Activated CD4-positive, alpha-beta memory T cell treated with anti-CD3 and anti-CD28 coated beads for 36 hours (primary cell): ENCODE data around the gene OR2T10. TPM values are rescaled to one million over a fixed set of nuclear protein-coding genes. Genes with fewer than 3 reads are reported as not detected.
"Not testable (repeated sequence)": the region's sequence is repeated elsewhere in the genome, so short reads cannot be mapped to it uniquely, and the experiment has no call there.

Experiments used
- CTCF ChIA-PET: fragments of 350-600 bp; sonication (Branson Sonifier 250); formaldehyde crosslinking; loops from one replicate; lab custom pipeline; 2021; ENCODE audit warnings: antibody characterized with exemption, inconsistent platforms; lab: Charles Lee
- POLR2A ChIA-PET: fragments of 350-600 bp; sonication (Branson Sonifier 250); formaldehyde crosslinking; loops from one replicate; lab custom pipeline; 2021; ENCODE audit warnings: antibody characterized with exemption; lab: Charles Lee
- DNase-seq: peaks from one replicate; pipeline ENCODE4 v3.0.0-alpha.2; 2020
- H3K27ac Mint-ChIP-seq: one replicate; pipeline ENCODE4 v1.8.0; 2021; ENCODE audit warnings: mixed read lengths
- H3K27me3 Mint-ChIP-seq: one replicate; pipeline ENCODE4 v1.8.0; 2021; ENCODE audit warnings: mixed read lengths
- H3K36me3 Mint-ChIP-seq: one replicate; pipeline ENCODE4 v1.8.0; 2021; ENCODE audit warnings: mixed read lengths
- H3K4me1 Mint-ChIP-seq: one replicate; pipeline ENCODE4 v1.8.0; 2021; ENCODE audit warnings: low read depth, mixed read lengths
- H3K4me3 Mint-ChIP-seq: one replicate; pipeline ENCODE4 v1.8.0; 2021; ENCODE audit warnings: mild to moderate bottlenecking, mixed read lengths
- H3K9me3 Mint-ChIP-seq: one replicate; pipeline ENCODE4 v1.8.0; 2021; ENCODE audit warnings: mixed read lengths
- intact Hi-C: fragments of 100-400 bp; cut with micrococcal nuclease; formaldehyde crosslinking; loops from one replicate; pipeline ENCODE4 v1.15.1; 2023
- total RNA-seq, 2 experiments: library from RNA; stranded (reverse); gene quantifications; one replicate each; pipeline ENCODE4 v1.2.3, GENCODE V29; 2021

The OR2T10 gene
- total RNA-seq, 2 experiments from 2014 or later, result not detected

DNA sequence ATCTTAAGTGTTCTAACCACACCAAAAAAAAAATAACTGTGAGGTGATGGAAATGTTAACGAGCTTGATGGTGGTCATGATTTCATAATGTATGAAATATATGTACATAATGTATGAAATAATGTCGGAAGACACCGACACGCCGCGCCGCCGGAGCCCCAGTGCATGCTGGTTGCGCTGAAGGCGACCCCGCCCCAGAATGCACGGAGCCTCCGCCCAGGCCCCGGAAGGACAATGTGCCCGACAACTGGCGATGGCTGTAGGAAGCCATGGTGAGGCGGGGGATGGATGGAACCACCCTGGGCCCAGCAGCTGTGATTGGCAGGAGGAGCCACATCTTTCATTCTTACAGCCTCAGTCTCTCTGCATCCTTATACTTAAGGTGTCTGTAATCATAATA, 7.4 kb downstream of the OR2T10 start:
- CTCF ChIA-PET, result no interaction called here
- Mint-ChIP-seq H3K9me3 (no peaks in the 10 kb centered on the region), H3K4me1 (peaks cover 2% of the 10 kb centered on the region), H3K27ac (no peak overlapping the region), H3K36me3 (no peaks in the 10 kb centered on the region), H3K27me3 (peaks cover 3% of the 10 kb centered on the region), H3K4me3 (no peak overlapping the region)
- POLR2A ChIA-PET, result no interaction called here
- intact Hi-C loops, result no loop called here
- no peak for DNase-seq

DNA sequence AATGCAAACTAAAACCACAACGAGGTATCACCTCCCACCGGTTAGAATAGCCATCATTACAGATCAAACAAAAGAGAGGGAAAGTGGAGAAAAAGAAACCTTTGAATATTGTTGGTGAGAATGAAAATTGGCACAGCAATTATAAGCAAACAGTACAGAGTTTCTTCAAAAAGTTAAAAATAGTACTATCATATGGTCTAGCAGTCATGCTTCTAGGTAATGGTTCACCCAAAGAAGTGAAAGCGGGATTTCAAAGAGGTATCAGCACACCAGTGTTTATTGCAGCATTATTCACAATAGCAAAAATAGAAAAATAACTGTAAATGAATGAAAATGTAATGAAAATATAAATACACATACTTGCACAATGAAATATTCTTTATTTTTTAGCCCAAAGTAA, 8.2 kb downstream of the OR2T10 start:
- ChIA-PET CTCF (no interaction called here), POLR2A (no interaction called here)
- no peak for DNase-seq
- Mint-ChIP-seq H3K27ac (no peak overlapping the region), H3K9me3 (no peaks in the 10 kb centered on the region), H3K4me1 (peaks cover 7% of the 10 kb centered on the region), H3K4me3 (no peak overlapping the region), H3K36me3 (no peaks in the 10 kb centered on the region), H3K27me3 (peaks cover 3% of the 10 kb centered on the region)
- intact Hi-C loops, result loop anchor here (10.0 kb wide), 1 partner anchor 185 kb away; the partner anchor contains the start of gene OR2T1

DNA sequence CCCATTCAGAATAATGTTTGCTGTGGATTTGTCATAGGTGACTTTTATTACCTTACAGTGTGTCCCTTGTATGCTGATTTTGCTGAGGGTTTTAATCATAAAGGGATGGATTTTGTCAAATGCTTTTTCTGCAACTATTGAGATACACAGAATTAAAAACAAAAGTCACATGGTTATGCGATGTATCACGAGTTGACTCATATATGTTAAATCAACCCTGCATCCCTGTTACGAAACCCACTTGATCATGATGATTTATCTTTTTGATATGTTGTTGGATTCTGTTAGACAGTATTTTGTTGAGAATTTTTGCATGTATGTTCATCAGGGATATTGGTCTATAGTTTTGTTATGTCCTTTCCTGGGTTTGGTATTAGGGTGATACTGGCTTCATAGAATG, 12.2 kb downstream of the OR2T10 start:
- ChIA-PET POLR2A (no interaction called here), CTCF (no interaction called here)
- Mint-ChIP-seq H3K4me3 (no peak overlapping the region), H3K27me3 (no peaks in the 10 kb centered on the region), H3K4me1 (peaks cover 7% of the 10 kb centered on the region), H3K36me3 (no peaks in the 10 kb centered on the region), H3K27ac (no peak overlapping the region), H3K9me3 (no peaks in the 10 kb centered on the region)
- DNase-seq, result no peak
- intact Hi-C loops, result loop anchor here (10.0 kb wide), 1 partner anchor 180 kb away; the partner anchor contains the start of gene OR2T1

DNA sequence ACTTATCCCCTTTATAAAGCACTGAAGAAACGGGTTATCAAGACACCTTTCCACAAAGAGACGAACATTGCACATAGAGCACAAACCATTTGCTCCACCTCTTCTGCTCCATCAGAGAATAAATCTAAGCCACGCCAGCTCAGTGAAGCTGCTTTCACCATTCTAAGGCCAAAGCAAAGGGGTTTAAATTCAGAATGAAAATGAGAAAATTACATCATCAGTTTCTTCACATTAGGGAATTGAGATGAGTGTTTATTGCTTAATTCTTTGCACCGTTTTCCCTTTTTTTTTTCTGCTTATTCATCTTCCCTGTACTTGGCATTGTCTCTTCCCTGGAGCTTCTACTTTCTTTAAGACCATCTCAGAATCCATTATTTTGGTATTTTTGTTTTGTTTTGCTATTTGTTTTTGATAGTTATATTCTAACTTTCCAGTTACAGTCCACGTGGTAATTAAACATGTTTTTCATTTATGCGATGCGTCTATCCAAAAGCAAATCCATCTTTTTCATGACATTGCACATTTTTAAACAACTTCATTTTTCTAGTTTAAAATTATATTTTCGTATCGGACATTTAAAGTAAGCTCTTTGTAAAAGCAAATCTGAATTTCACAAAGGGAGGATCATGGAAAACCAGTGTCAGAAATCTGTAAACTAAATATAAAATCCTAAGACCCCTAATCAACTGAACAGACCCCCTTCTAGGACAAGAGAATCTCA, 21.1 kb downstream of the OR2T10 start:
- peak; percentile 13 for DNase-seq
- ChIA-PET CTCF (interaction anchor here (0.9 kb wide), 1 partner anchor 47 kb away, joined by 3 read pairs; no protein-coding TSS in a partner anchor), POLR2A (no interaction called here)
- Mint-ChIP-seq H3K36me3 (no peaks in the 10 kb centered on the region), H3K27ac (no peak overlapping the region), H3K4me3 (no peak overlapping the region), H3K4me1 (peaks cover 8% of the 10 kb centered on the region), H3K9me3 (peaks cover 6% of the 10 kb centered on the region), H3K27me3 (no peaks in the 10 kb centered on the region)
- intact Hi-C loops, result loop anchor here (10.0 kb wide), 1 partner anchor 102 kb away; the partner anchor contains the start of gene OR2T3

DNA sequence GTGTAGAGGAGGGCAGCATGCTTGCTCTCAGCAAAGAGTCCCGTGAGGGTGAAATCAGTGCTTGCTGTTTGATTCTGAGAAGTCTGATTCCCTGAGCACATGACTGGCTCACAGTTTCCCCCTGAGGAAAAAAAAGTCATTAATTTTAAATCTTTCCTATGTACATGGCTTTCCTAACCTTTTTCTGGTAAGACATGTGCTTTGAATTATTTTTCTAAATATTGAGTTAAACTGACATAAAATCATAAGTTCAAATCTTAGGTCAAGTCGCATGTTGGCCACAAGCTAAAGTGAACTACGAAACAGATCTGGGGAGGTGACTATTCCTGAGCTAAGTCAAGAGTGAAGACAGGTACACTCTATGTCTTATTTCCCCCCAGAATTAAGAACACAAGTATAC, 22.8 kb downstream of the OR2T10 start, which contains the start of gene OR2T34:
OR2T34 (minus strand) TSS at position 101 of the 400 bp plus-strand sequence; CDS start at position 101, 0 bp downstream.
- CTCF ChIA-PET, H3K9me3 Mint-ChIP-seq, H3K27ac Mint-ChIP-seq, H3K27me3 Mint-ChIP-seq, H3K4me3 Mint-ChIP-seq, POLR2A ChIA-PET, H3K36me3 Mint-ChIP-seq, DNase-seq: not testable (repeated sequence)
- intact Hi-C loops, result loop anchor here (10.0 kb wide), 1 partner anchor 100 kb away; the partner anchor contains the start of gene OR2T3
- H3K4me1 Mint-ChIP-seq, result peaks cover 12% of the 10 kb centered on the region

DNA sequence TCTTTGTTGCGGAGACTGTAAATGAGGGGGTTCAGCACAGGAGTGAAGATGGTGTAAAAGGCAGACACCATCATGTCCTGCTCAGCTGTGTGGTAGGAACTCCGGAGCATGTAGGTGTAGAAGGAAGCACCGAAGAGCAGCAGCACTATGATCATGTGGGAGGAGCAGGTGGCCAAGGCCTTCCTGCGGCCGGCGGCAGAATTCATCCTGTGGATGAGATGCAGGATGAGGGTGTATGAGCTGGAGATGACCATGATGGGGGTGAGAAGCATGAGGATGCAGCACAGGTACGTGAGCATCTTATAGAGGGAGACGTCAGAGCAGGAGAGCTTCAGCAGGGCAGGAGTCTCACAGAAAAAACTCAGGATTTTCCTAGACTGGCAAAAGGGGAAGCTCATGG, 23.6 kb downstream of the OR2T10 start:
- H3K36me3 Mint-ChIP-seq, POLR2A ChIA-PET, CTCF ChIA-PET, DNase-seq, H3K27me3 Mint-ChIP-seq, H3K4me3 Mint-ChIP-seq, H3K27ac Mint-ChIP-seq, H3K9me3 Mint-ChIP-seq: not testable (repeated sequence)
- intact Hi-C loops, result loop anchor here (10.0 kb wide), 1 partner anchor 99 kb away; the partner anchor contains the start of gene OR2T3
- H3K4me1 Mint-ChIP-seq, result peaks cover 12% of the 10 kb centered on the region

DNA sequence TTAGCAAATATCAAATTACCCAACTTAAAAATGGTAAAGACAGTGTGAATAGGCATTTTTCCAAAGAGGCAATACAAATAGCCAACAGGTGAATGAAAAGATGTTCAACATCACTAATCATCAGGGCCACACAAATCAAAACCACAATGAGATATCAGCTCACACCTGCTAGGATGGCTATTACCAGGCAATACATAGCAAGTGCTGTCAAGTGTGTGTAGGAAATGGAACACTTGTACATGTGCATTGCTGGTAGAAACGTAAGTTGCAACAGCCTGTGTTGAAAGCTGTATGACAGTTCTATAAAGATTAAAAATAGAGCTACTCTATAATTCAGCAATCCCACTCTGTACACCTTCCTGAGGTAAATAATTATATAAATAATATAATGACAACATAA, 25.5 kb downstream of the OR2T10 start:
- H3K4me3 Mint-ChIP-seq, H3K27ac Mint-ChIP-seq, DNase-seq, POLR2A ChIA-PET, CTCF ChIA-PET, H3K9me3 Mint-ChIP-seq, H3K27me3 Mint-ChIP-seq, H3K36me3 Mint-ChIP-seq: not testable (repeated sequence)
- H3K4me1 Mint-ChIP-seq, result peaks cover 12% of the 10 kb centered on the region
- intact Hi-C loops, result loop anchor here (10.0 kb wide), 1 partner anchor 97 kb away; the partner anchor contains the start of gene OR2T3

DNA sequence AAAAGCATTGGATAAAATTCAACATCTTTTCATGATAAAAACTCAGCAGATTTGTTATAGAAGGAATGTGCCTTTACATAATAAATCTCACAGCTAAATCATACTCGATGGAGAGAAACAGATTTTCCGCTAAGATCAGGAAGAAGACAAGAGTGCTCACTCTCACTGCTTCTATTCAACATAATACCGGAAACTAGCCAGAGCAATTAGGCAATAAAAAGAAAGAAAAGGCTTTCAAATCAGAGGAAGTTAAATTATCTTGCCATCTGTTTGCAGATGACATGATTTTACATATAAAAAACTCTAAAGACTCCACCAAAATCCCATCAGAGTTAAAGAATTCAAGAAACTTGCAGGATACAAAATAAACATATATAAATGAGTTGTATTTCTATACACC, 26.7 kb downstream of the OR2T10 start:
- H3K4me1 Mint-ChIP-seq, CTCF ChIA-PET, H3K4me3 Mint-ChIP-seq, H3K36me3 Mint-ChIP-seq, H3K27me3 Mint-ChIP-seq, H3K27ac Mint-ChIP-seq, POLR2A ChIA-PET, H3K9me3 Mint-ChIP-seq, DNase-seq: not testable (repeated sequence)
- intact Hi-C loops, result loop anchor here (10.0 kb wide), 1 partner anchor 96 kb away; the partner anchor contains the start of gene OR2T3

DNA sequence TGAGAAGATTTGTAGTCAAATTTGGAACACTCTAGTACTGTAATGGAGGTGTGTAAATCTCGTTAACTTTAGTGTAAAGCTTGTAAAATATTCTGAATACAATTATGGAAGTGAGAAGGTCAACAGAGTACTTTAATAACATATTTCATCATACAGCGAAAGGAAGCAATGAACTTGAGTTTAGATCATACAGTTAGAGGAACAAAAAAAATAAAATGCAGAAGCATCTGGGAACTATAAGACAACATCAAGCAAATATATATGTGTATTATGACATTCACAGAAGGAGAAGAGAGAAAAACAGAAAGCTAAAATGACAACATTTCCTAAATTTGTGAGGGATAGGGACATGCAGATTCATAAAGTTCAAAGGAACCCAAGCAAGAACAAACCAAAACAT, 28.5 kb downstream of the OR2T10 start:
- H3K36me3 Mint-ChIP-seq, POLR2A ChIA-PET, H3K9me3 Mint-ChIP-seq, DNase-seq, H3K4me3 Mint-ChIP-seq, intact Hi-C loops, CTCF ChIA-PET, H3K27ac Mint-ChIP-seq, H3K27me3 Mint-ChIP-seq: not testable (repeated sequence)
- H3K4me1 Mint-ChIP-seq, result peaks cover 12% of the 10 kb centered on the region

DNA sequence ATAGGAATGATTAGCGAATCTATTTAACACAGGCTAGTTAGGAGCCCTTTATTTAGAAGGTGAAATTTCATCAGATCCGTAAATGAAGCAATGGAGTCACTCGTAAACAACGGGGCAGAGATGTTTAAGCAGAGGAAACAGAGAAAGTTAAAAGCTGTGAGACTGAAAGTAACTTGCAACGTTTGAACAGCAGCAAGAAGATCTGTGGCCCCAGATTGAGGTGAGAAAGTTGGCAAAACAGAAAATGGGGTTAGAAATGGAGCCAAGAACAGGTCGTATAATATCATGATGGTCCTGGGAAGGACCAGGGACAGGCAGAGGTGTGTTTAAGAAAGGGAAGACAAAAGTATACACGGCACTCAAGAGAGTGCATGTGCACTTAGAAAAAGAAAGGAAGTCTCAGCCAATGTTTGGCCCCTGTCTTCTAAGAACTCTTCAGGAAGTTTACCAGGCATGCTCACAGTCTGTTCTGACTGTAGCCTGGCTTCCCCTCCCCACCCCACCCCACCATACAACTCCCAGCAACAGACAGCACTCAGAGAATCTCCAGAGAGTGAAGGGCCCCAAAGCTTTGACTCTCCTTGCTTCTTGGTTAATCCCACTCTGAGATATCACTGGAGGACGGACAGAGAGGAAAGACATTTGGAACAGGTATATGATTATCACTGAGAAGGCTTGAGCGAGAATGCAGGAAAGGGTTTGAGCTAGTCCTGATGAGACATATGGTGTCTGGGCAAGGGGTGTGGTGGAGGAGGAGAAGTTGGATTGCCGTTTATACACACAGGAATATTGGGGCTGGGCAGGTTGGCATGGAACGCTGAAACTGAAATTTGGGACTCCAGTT, 31.7 kb downstream of the OR2T10 start:
- Mint-ChIP-seq H3K4me3 (peak overlapping the region; percentile 79), H3K4me1 (peaks cover 11% of the 10 kb centered on the region), H3K27ac (peak overlapping the region; percentile 90)
- CTCF ChIA-PET, H3K9me3 Mint-ChIP-seq, intact Hi-C loops, POLR2A ChIA-PET, H3K36me3 Mint-ChIP-seq, H3K27me3 Mint-ChIP-seq: not testable (repeated sequence)
- DNase-seq, result peak; percentile 25

DNA sequence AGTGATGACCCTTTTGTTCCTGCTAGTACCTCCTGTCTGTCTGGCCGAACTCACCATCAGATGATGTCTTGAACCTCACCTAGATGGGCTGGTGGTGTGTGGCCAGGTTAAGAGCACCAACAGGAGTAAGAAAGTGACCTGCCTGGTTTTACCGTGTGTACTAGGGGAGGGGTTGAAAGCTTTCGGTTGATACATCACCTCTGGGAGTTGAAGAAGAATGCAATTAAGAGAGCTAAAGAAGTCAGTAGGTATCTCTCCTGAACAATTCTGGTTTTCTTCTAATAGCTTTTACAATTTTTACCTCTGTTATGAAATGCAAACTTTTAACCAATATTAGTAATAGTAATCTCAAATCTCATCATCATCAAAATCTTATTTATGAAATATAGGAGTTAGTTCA, 34.8 kb downstream of the OR2T10 start, which contains the start of gene OR2T29:
OR2T29 (minus strand) TSS at position 101 of the 400 bp plus-strand sequence. CDS start 3,281 bp downstream, outside the sequence.
- H3K36me3 Mint-ChIP-seq, H3K27ac Mint-ChIP-seq, H3K4me1 Mint-ChIP-seq, H3K9me3 Mint-ChIP-seq, H3K27me3 Mint-ChIP-seq, H3K4me3 Mint-ChIP-seq, POLR2A ChIA-PET, DNase-seq, intact Hi-C loops, CTCF ChIA-PET: not testable (repeated sequence)

DNA sequence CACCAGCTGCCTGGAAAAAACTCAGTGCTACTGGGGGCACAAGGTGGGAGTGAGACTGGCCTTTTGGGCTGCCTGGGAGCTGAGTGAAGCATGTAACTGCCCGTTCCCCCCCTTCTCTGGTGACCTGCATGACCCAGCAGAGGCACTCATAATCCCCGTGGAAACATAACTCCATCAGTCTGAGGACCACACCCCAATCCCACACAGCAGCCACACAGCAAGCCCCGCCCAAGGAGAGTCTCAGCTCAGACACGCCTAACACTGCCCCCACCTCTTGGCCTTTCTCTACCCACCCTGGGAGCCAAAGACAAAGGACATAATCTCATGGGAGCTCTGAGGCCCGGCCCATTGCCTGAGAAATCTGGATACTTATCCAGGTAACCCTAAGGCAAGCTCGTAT, 46.5 kb downstream of the OR2T10 start:
- H3K4me1 Mint-ChIP-seq, CTCF ChIA-PET, POLR2A ChIA-PET, H3K36me3 Mint-ChIP-seq, intact Hi-C loops, H3K9me3 Mint-ChIP-seq, DNase-seq, H3K4me3 Mint-ChIP-seq, H3K27ac Mint-ChIP-seq, H3K27me3 Mint-ChIP-seq: not testable (repeated sequence)
